T-helper 2 cell treated with Interferon-gamma antibody and Interleukin-4, amounts not matched to agents 100 ng/mL and 5 ng/mL, for 36 hours (primary cell): ENCODE data around the gene XYLT1. TPM values are rescaled to one million over a fixed set of nuclear protein-coding genes. Genes with fewer than 3 reads are reported as not detected.
"Not testable (repeated sequence)": the region's sequence is repeated elsewhere in the genome, so short reads cannot be mapped to it uniquely, and the experiment has no call there.

Source experiments
- intact Hi-C: fragments of 100-400 bp; cut with micrococcal nuclease; formaldehyde crosslinking; loops from one replicate; pipeline ENCODE4 v1.15.1; 2023
- total RNA-seq: library from RNA; stranded (reverse); gene quantifications from 2 replicates; pipeline ENCODE4 v1.2.3, GENCODE V29; 2022

The XYLT1 gene
- total RNA-seq, 1 donor from 2014 or later: 47.7 TPM

DNA sequence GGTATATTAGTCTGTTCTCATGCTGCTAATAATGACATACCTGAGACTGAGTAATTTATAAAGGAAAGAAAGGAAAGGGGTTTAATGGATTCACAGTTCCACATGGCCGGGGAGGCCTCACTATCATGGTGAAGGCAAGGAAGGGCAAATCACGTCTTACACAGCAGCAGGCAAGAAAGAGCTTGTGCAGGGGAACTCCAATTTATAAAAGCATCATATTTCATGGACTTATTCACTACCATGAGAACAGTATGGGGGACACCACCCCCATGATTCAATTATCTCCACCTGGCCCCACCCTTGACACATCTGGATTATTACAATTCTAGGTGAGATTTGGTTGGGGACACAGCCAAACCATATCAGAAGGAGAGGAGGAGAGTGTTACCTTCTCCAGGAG, 17.7 kb upstream of the XYLT1 start:
- intact Hi-C loops: no loop called here

DNA sequence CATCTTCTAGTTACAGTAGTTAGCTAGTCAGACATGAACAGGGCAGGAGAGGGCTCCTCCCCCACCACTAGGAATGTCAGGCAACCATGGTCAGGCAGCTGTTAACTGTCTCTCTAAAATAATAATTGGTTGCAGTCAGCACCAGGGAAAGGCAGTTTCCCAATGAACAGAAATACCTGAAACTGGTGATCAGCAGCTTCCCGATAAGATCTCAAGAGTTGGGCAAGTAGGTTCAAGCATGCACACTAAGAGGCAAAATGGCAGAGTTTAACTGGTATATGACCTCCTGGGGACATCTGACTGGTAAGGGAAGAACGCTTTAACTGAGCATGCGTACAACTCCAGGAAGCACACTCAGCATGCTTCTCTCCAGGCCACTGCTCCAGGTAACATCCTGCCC, 12.6 kb upstream of the XYLT1 start:
- intact Hi-C loops: no loop called here

DNA sequence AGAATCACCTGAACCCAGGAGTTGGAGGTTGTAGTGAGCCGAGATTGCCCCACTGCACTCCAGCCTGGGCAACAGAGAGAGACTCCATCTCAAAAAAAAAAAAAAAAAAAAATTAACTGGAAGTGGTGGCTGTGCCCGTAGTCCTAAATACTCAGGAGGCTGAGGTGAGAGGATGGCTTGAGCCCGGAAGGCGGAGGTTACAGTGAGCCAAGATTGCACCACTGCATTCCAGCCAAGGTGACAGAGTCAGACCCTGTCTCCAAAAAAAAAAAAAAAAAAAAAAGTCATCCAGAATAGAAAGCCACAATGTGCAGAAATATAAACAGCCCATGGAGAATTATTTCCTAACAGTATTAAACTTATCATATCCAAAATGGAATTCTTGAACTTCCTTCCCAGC, 11.6 kb upstream of the XYLT1 start:
- intact Hi-C loops: not testable (repeated sequence)

DNA sequence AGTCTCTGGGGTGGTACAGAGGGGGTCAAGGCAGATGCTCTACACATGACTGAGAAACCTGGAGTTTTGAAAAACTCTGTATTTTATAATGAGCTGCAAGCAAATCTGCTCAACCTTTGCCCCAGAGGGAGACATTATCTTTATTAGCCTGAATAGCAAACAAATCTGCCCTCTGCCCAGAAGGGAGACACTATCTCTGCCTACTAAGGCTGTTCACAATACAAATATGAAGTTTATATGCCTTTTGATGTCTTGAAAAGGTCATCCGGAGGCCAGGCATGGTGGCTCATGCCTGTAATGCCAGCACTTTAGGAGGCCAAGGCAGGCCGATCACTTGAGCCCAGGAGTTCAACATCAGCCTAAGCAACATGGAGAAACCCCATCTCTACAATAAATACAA, 11.0 kb upstream of the XYLT1 start:
- intact Hi-C loops: no loop called here

DNA sequence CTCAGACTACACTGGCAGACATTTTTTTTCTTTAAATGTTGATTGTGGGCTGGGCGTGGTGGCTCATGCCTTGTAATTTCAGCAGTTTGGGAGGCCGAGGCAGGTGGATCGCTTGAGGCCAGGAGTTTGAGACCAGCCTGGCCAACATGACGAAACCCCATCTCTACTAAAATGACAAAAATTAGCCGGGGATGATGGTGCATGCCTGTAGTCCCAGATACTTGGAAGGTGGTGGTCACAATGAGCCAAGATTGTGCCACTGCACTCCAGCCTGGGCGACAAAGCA, 6.4 kb upstream of the XYLT1 start:
- intact Hi-C loops: loop anchor here (10.0 kb wide), 3 partner anchors 98 to 612 kb away; no protein-coding TSS in a partner anchor

DNA sequence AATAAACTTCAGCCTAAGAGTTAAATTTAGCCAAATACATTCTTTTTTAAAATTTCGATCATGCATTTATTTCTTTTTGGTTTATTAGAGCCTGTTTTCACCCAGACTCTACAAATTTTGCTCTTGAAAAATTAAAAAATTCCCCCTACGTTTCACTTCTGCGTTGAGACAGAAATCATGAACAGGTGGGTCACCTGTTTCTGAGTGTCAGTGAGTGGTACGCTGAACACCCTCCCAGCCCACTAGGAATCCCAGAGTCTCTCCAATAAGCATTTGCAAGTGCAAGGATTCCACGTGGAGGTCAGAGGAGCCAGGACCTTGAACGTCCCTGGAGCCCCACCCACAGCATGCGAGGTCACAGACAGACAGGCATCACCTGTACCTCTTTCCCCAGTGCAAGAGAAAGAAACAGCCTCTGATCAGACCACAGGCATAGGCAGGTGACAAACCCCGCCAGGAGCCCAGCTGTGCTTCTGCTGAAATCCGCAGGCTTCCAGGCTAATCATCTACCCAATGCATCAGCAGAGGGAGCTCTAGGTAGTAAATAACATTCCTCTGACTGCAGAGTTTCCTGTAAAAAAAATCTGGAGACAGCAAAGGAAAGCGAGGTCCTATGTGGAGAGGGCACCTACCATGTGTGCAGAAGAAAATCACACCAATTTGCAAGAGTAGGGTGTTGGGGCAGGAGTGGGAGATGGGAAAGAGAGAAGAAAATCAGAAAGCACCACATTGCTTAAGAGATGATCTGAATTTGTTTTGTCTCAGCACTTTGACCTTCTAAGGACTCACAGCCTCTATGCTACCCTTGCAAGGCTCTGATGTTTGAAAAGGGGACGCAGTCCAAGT, 5.9 kb upstream of the XYLT1 start:
- intact Hi-C loops: loop anchor here (10.0 kb wide), 3 partner anchors 98 to 612 kb away; no protein-coding TSS in a partner anchor

DNA sequence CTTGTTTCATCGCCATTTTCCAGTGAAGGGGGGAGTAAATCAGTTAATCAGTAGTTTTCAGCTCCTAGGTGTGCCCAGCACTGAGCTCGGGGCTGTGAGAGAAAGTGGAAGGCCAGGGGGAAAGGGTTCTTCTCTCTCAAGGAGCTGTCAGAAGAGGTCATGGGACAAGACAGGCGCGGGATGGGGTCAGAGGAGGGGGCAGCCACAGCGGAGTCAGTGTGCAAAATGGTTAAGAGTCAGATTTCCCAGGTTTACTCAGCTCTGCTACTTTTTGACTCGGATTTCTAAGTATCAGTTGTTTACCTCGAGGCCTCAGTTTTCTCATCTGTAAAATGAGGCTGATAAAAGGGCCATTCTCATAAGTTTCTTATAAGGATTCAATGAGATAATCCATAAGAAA, 4.3 kb upstream of the XYLT1 start:
- intact Hi-C loops: loop anchor here (2.0 to 10.0 kb wide), 4 partner anchors 100 to 610 kb away; no protein-coding TSS in a partner anchor

DNA sequence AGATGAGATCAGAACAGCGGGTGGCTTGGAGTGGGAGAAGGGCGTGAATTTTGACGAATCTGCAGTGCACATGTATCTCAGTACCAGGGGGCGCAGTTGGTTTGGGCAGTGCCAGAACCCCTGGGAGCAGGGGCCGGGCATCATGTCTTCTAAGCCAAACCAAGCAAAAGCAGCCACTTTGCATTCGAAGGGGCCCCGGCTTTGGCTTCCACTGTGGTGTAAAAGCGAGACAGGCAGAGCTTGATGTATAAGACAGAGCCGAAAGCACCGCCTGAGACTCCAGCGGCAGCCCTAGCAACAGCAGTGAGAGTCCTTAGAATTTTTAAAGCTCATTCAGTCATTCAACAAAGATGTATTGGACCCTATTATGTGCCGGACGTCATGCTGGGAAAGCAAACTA, 3.8 kb upstream of the XYLT1 start:
- intact Hi-C loops: loop anchor here (2.0 to 10.0 kb wide), 5 partner anchors 100 to 610 kb away; no protein-coding TSS in a partner anchor

DNA sequence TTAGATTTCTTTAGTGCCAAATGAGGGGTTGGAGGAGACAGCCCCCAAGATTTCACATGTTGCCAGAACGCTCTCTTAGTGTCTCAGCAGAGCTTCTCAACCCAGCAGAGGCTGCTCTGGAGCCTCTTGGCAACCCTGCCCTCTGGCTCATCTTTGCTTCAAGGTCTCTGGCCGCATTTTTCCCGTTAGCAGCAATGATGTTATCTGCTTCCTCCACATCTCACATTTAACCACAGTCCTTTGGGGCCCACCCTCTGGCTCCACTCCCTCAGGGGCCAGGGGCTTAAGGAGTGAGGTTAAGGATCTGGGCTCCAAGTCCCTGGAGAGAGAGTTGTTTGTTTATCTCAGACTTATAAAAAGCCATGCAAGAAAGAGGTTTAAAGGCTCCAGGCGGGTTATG, 3.3 kb upstream of the XYLT1 start:
- intact Hi-C loops: loop anchor here (2.0 to 10.0 kb wide), 5 partner anchors 101 to 609 kb away; no protein-coding TSS in a partner anchor

DNA sequence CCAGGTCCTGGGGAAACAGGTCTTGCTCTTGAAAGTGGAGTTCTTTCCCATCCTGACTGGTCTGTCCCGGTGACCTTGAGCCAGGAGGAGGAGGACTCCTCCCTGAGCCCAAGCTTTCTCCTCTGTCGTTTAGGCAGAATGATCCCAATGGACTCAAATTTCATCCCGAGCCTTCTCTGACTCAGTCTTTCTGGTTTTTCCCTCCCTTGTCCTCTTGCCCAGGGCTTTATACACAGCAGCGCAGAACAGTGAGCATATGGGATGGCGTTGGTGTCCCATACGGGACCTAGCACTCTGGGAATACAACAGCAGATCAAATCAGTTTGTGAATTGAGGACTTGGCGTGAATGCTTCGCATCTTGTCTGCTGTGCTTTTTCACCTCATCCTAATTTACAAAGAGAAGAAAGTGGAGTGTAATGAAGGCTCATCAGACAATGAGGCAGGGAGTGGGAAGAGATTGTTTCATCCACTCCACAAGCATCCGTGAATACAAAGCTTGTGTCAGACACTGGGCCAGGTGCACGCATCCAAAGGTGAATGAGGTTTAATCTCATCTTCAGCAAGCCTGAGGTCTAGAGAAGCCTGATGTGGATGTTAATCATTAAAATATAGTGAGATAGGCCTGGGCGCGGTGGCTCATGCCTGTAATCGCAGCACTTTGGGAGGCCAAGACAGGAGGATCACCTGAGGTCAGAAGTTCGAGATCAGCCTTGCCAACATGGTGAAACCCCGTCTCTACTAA, 1.1 kb upstream of the XYLT1 start:
- intact Hi-C loops: loop anchor here (2.0 to 10.0 kb wide), 5 partner anchors 59 to 607 kb away; no protein-coding TSS in a partner anchor

DNA sequence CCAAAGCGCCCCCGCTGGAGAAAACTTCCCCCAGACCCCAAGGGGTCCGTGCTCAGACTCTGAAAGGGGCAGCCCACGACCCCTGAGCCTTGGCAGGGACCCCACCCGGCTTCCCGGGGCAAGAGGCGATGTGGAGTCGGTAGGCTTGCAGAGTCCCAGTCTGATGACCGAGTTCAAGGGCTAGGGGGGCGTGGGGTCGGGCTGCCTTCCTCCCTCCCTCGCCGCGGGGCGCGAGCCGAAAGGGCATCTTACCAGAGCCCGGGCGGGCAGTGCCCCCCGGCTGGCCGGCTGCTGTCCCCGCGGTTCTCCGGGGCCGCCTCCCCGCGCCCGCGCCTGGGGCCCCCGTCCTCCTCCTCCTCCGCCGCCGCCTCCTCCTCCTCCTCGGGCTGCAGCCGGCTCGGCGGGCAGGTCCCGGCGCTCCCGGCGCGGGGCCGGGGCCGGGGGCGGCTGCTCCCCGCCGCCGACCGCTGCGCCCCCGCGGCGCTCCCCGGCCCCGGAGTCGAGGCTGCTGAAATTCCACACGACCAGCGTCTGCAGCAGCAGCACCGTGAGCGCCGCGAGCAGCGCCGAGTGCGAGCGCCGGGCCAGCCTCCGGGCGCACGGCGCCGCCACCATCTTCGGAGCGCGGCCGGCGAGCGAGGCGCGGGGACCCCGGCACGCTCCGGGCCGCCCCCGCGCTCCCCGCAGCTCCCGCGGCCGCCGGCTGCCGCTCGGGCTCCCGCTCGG, 415 bp downstream of the XYLT1 start:
- intact Hi-C loops: loop anchor here (2.0 to 10.0 kb wide), 5 partner anchors 60 to 606 kb away; no protein-coding TSS in a partner anchor

DNA sequence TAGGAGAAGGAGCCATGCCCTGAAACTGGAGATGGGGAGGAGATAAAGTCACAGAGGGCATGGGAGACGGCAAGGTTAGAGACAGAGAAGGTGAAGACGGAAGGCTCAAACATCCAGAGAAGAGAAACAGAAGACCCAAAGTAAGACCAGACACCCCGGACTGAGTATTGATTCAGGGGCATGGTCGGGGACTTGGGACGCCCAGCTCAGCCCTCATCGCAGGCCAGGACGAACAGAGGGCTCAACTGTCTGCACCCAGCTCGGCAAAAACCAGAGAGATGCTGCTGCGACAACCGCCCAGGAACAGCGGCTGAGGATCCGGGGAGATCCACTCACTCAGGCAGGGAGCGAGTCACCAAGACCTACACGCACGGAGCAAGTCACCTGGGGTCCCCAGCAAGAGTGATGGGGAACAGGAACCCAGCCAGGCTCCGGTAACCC, 999 bp downstream of the XYLT1 start:
- intact Hi-C loops: loop anchor here (1.0 to 10.0 kb wide), 8 partner anchors 53 to 605 kb away; no protein-coding TSS in a partner anchor

DNA sequence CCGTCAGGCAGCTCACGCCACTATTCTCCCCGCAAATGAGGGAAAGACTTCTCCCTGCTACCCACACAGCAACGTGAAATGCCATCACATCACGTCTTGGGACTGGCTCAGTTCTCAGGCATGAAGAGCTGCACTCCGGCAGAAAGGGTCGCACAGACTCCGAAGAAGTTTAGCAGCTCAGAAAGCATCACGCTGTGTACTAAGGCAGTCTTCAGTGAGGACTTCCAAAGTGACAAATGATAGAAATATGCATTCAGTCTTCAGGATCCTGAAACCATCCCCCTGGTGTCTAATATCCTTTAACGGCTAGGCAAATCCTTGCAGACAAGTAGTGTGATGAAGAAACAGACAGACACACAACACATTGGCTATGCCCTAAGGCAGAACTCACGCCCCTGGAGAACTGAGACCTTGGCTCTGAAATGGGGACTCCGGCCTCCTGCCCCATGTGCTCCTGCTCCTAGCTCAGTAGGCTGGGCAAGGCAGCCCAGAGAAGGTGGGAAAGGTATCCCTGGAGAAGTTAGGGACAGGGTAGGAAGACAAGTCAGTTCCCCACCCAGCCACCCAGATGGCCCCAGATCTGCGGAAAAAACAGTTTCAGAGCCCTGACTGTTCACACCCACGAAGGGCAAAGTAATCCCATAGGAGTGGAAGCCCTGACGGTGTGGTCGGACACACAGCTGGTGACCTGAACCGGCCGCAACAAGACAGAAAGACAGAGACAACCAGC, 1.6 kb downstream of the XYLT1 start:
- intact Hi-C loops: loop anchor here (1.0 to 5.0 kb wide), 3 partner anchors 53 to 192 kb away; no protein-coding TSS in a partner anchor

DNA sequence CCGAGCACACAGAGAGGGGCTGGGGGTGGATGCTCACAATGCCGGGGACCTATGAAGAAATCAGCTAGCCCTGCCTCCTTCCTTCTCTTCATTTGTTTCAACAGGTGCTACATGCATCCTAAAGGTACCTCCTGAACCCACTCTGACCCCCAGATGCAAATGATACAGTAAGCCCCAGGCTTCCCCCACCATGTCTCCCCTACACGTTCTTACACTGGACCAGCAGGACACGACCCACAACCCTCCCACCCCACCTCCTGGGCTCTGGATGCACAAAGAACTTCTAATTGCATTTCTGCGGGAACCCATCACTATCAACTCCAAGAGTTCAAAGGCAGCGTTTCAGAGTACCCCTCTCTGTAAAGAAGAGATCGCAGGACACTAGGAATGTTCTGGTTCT, 2.1 kb downstream of the XYLT1 start:
- intact Hi-C loops: loop anchor here (1.0 to 5.0 kb wide), 3 partner anchors 52 to 191 kb away; no protein-coding TSS in a partner anchor

DNA sequence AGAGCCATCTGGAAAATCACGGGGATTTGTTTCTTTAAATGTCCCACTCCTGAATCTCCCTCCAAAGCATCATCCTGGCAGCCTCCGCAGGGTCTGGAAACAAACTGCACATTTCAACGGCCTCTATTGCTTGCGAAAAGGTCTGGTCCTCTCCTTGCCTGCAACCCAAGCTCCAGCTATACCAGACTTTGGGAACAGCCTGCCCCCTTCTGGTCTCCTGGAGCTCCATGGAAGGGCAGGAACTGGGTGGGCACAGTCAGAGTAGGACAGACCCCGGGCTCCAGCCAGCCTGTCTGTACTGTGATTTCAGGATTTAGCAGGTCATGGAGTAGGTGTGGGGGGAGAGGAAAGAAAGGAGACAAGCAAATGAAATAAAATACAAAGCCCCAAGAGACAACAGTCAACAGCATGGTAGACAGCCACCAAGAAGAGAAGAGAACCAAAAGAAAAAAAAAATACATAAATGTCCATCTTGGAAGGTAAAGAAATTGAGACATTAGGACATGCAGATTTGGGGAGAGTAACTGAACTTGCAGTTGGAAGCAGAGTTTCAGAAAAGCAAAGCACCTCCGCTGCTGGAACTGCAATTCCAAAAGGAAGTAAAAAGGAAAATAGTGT, 2.7 kb downstream of the XYLT1 start:
- intact Hi-C loops: loop anchor here (5.0 kb wide), 2 partner anchors 106 to 191 kb away; no protein-coding TSS in a partner anchor

DNA sequence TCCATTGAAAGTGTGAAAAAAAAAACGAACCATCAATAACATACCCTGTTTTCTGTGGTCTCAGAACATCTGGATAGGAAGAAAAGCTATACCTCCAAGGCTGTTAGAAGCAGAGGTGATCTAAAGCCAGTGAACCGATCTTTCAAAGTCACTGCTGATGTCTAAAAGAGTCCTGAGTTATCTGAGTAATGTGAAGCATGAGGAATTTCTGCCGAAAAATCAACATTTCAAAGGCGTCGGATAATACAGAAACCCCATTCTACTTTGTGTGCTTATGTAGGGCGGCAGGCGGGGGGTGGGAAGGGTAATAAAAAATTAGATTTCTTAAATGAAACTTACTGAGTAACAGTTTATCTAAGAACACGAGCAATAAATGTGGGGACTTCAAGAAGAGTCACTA, 3.9 kb downstream of the XYLT1 start:
- intact Hi-C loops: loop anchor here (5.0 kb wide), 2 partner anchors 105 to 190 kb away; no protein-coding TSS in a partner anchor

DNA sequence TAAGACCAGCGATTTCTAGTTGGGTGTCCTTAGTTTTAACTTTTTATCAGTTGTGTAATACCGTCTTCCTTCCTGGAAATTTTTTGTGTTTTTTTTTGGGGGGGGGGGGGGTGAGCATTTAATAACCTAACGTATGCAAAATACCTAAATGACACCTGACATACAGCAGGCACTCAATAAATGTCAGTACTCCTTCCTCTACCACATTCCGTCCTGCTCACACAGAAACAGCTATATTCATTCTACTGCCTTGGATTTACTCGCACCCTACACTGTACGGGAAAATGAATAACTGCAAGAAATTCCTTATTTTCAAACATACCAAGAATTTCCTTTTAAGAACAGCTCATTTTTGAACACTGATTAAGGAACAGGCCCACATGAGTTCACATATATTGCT, 5.3 kb downstream of the XYLT1 start:
- intact Hi-C loops: loop anchor here (5.0 kb wide), 2 partner anchors 103 to 188 kb away; no protein-coding TSS in a partner anchor

DNA sequence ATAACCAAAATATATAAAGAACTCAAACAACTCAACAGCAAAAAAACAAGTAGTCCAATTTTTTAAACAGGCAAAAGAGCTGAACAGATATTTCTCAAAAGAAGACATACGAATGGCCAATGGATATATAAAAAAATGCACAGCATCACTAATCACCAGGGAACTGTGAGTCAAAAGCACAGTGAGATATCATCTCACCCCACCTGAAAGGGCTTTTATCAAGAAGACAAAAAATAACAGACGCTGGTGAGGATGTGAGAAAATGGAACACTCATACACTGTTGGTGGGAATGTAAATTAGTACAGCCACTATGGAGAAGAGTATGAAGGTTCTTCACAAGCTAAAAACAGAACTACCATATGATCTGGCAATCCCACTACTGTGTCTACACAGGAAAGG, 7.4 kb downstream of the XYLT1 start:
- intact Hi-C loops: no loop called here

DNA sequence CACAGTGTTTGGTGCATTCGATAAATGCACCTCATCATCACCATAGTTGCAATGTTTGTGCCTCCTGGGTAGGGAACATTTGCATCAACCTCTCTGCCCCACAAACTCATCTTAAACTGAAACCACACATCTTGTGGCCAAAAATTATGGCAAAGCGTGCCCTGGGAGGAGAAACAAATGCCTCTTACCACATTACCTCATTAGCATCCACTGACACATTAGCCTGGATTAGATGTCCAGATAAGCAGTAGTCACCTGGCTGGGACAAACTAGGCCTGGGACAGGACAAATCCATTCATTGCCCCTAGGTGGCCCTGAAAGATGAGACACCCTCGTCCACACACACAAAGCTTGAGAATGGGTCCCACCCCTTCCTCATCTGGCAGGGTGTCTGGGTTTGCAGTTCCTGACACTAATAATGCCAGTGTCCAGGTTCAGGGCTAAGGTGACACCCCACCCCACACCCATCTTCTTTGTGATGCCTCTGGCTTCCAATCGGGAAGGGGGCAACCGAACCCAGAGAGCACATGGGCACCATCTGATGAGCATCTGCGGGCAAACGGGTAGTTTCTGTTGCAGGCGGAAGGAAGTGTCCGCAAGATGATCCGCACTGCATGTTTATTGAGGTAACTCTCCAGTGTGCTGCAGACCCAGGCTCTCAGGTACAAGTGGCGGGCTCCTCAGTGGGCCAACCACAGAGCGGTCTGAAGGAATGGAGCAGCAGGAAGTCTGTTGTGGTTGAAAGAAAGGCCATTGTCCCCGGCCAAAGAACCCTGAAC, 8.6 kb downstream of the XYLT1 start:
- intact Hi-C loops: no loop called here
